NCI-H82 treated with DMSO at 0.1 percent for 48 hours (cell line): ENCODE data around the gene PDGFC.

ENCODE experiments used
- DNase-seq: peaks from one replicate; lab custom pipeline; 2025; ENCODE audit not compliant: unreplicated experiment; lab: John Stamatoyannopoulos, UW

PDGFC gene

GRCh38 chr4:156971676-156972378 lies at the start of gene PDGFC:
Gene PDGFC (minus strand): TSS chr4:156971799. CDS start chr4:156970903, 896 bp downstream.
- no peak for DNase-seq

- DNase-seq = no peak
Observed at GRCh38 chr4:157020882-157021281, 49.3 kb upstream of the PDGFC start.

- DNase-seq = no peak
Observed at GRCh38 chr4:157018920-157019490, 47.4 kb upstream of the PDGFC start.

GRCh38 chr4:157014621-157015591 lies 43.3 kb upstream of the PDGFC start:
- no peak for DNase-seq

GRCh38 chr4:157013656-157014055 lies 42.1 kb upstream of the PDGFC start:
- no peak for DNase-seq

GRCh38 chr4:157012781-157013180 lies 41.2 kb upstream of the PDGFC start:
- no peak for DNase-seq

- DNase-seq = no peak
Observed at GRCh38 chr4:157012296-157012695, 40.7 kb upstream of the PDGFC start.

- no peak for DNase-seq
Observed at GRCh38 chr4:157010630-157011029, 39.0 kb upstream of the PDGFC start.

- no peak for DNase-seq
Observed at GRCh38 chr4:157005831-157006230, 34.2 kb upstream of the PDGFC start.

GRCh38 chr4:157005193-157005592 lies 33.6 kb upstream of the PDGFC start:
- DNase-seq = no peak

- no peak for DNase-seq
Observed at GRCh38 chr4:157004279-157005161, 32.9 kb upstream of the PDGFC start.

GRCh38 chr4:156999175-156999517 lies 27.5 kb upstream of the PDGFC start:
- no peak for DNase-seq

GRCh38 chr4:156998500-156999174 lies 27.0 kb upstream of the PDGFC start:
- DNase-seq = no peak

- DNase-seq = no peak
Observed at GRCh38 chr4:156992943-156993342, 21.3 kb upstream of the PDGFC start.

GRCh38 chr4:156991161-156991560 lies 19.6 kb upstream of the PDGFC start:
- DNase-seq = no peak

- DNase-seq = no peak
Observed at GRCh38 chr4:156983366-156983765, 11.8 kb upstream of the PDGFC start.

- no peak for DNase-seq
Observed at GRCh38 chr4:156981262-156981769, 9.7 kb upstream of the PDGFC start.

- DNase-seq = no peak
Observed at GRCh38 chr4:156977435-156978160, 6.0 kb upstream of the PDGFC start.

GRCh38 chr4:156976147-156976546 lies 4.5 kb upstream of the PDGFC start:
- DNase-seq = no peak
